ENCODE measurements around the gene SAMD1. TPM values are rescaled to one million over a fixed set of nuclear protein-coding genes. Genes with fewer than 3 reads are reported as not detected.

The SAMD1 gene
- total and polyA plus RNA-seq, 9 of the 15 experiments (the other 6 are each of a cell fraction or from before 2014, with no cell fraction given), result 2.9 to 96.0 (median 43.5) TPM

- peaks cover 2 to 21% of the 10 kb centered on the region in 2 experiments; a peak in 3 of 5 replicates for H3K4me1 ChIP-seq (replicated peaks in 1 of 2; ENCODE audit: control insufficient read depth in 2 of 2, insufficient read depth in 2 of 2, low read length in 2 of 2)
- FAIRE-seq (peak; percentile 72), DNase-seq (ENCODE audit: extremely low read depth in 1 of 4, low spot score in 3 of 4) (peak in 2 of 4 experiments; percentile 1 to 60), ATAC-seq (no peak)
- H3K9me3 ChIP-seq (replicated peaks; ENCODE audit: control insufficient read depth, insufficient read depth, low read depth, low read length), result peaks cover 10% of the 10 kb centered on the region
- peaks cover 7% of the 10 kb centered on the region; the same call in 1 of the 3 replicates for H3K36me3 ChIP-seq (ENCODE audit: control insufficient read depth, insufficient read depth, low read length)
- H2AFZ ChIP-seq (ENCODE audit: low read depth, low read length), result no peak overlapping the region
- no peak overlapping the region for H3K4me2 ChIP-seq (ENCODE audit: insufficient read depth, low read length)
- H3K27me3 ChIP-seq (ENCODE audit: control insufficient read depth in 2 of 2, insufficient read depth in 2 of 2, low read length in 2 of 2), result no peaks in the 10 kb centered on the region
- H4K20me1 ChIP-seq (replicated peaks; ENCODE audit: control insufficient read depth, insufficient read depth, low read length), result no peaks in the 10 kb centered on the region
- intact Hi-C loops (cut with micrococcal nuclease) (no loop called here), in situ Hi-C loops (cut with MboI) (no loop called here)
- no peak overlapping the region for H3K9ac ChIP-seq (ENCODE audit: insufficient read depth in 1 of 2, low read depth in 2 of 2, low read length in 2 of 2)
- H3K79me2 ChIP-seq (ENCODE audit: control insufficient read depth, insufficient read depth, low read length), result no peaks in the 10 kb centered on the region
- H3K9me1 ChIP-seq (ENCODE audit: control insufficient read depth, insufficient read depth, low read length), result no peaks in the 10 kb centered on the region
- BruUV-seq (replicated peaks), result TSS peak; percentile 20
- no peak overlapping the region for H3K4me3 ChIP-seq
- 5% methylated on average over 6 of the region's 7 CpGs for WGBS (ENCODE audit: insufficient coverage, low coverage, missing lambda C conversion rate)
- H3K27ac ChIP-seq (ENCODE audit: extremely low read depth, low read depth, low read length), result no peak overlapping the region
- CTCF ChIA-PET (ENCODE audit: low intra/inter-chr PET ratio), result no interaction called here
- POLR2A ChIA-PET, result interaction anchor here (0.6 to 0.9 kb wide), 2 partner anchors 13 to 23 kb away, joined by 3 read pairs; partner anchors contain the start of gene PRKACA
- TF ChIP-seq ZNF561 (CRISPR knock-in tag; conservative IDR thresholded peaks at IDR 0.05), result no peak
- TF ChIP-seq MCM2 (IDR thresholded peaks at IDR 0.05; ENCODE audit: low read depth), result no peak
- TF ChIP-seq RFX1 (IDR thresholded peaks at IDR 0.05), result no peak
- TF ChIP-seq TRIM24 (IDR thresholded peaks at IDR 0.05), result peak in 1 of 2 experiments; percentile 17; a peak in 1 of 4 replicates
- no peak for TF ChIP-seq ZNF764 (CRISPR knock-in tag; IDR thresholded peaks at IDR 0.05; ENCODE audit: low read depth)
- TF ChIP-seq TCF3 (CRISPR knock-in tag; IDR thresholded peaks at IDR 0.05), result peak; percentile 37; the same call in 1 of the 2 replicates
- TF ChIP-seq ZNF592 (IDR thresholded peaks at IDR 0.05), result no peak
- peak; percentile 34 for TF ChIP-seq ARHGAP35 (IDR thresholded peaks at IDR 0.05; ENCODE audit: partially characterized antibody)
- TF ChIP-seq MYBL2 (IDR thresholded peaks at IDR 0.05; ENCODE audit: low read depth), result no peak
- TF ChIP-seq MYBL2 (CRISPR knock-in tag; IDR thresholded peaks at IDR 0.05; ENCODE audit: borderline replicate concordance), result no peak
- TF ChIP-seq ADNP (tag; IDR thresholded peaks at IDR 0.05), result peak; percentile 73
- peak; percentile 81; the same call in 1 of the 2 replicates for TF ChIP-seq MIER1 (IDR thresholded peaks at IDR 0.05; ENCODE audit: low read depth)
- 0 out of 2 replicates have a peak, but pooled peaks have one; percentile 88 for TF ChIP-seq PTBP1 (IDR thresholded peaks at IDR 0.05; ENCODE audit: low read depth, low read length)
- no peak; a peak in 1 of 4 replicates for TF ChIP-seq NRF1 (conservative IDR thresholded peaks at IDR 0.05 in 1 of 2, IDR thresholded peaks at IDR 0.05 in 1 of 2)
- TF ChIP-seq L3MBTL2 (IDR thresholded peaks at IDR 0.05), result no peak
- peak; percentile 94; the same call in 1 of the 2 replicates for TF ChIP-seq CBX1 (IDR thresholded peaks at IDR 0.05; ENCODE audit: low read depth)
- no peak for TF ChIP-seq CREB3 (tag; conservative IDR thresholded peaks at IDR 0.05; ENCODE audit: low read depth)
- no peak for TF ChIP-seq KAT2B (IDR thresholded peaks at IDR 0.05; ENCODE audit: low read depth, low read length)
- TF ChIP-seq ZNF444 (CRISPR knock-in tag; IDR thresholded peaks at IDR 0.05), result no peak
- no peak for TF ChIP-seq BHLHE40 (IDR thresholded peaks at IDR 0.05; ENCODE audit: low read length)
- peak; percentile 99 for TF ChIP-seq BCOR (IDR thresholded peaks at IDR 0.05)
- no peak for TF ChIP-seq EHMT2 (IDR thresholded peaks at IDR 0.05)
Measured at GRCh38 chr19:14094854-14095253, 4.3 kb upstream of the SAMD1 start.
